IMR-90 (cell line): ENCODE results near the gene RASL11B. TPM values are rescaled to one million over a fixed set of nuclear protein-coding genes. Genes with fewer than 3 reads are reported as not detected.

ENCODE experiments used
- ATAC-seq: fragments of 200-7000 bp; cut with Tn5 transposase; 2 replicates; pipeline ENCODE4 v1.9.1; 2020; ENCODE audit warnings: low read depth, mild to moderate bottlenecking, moderate library complexity
- BruUV-seq: library from RNA; stranded (reverse); fragments of 400-500 nt; replicated peaks from 2 replicates; lab custom pipeline; 2021; lab: Mats Ljungman, UMichigan
- CTCF ChIA-PET: fragments of 300-600 bp; formaldehyde crosslinking; extraction: SDS; loops from one replicate; lab custom pipeline; 2021; ENCODE audit warnings: antibody characterized with exemption; lab: Yijun Ruan, JAX
- POLR2A ChIA-PET: fragments of 300-600 bp; sonication (Branson Sonifier 250); formaldehyde crosslinking; loops from one replicate; lab custom pipeline; 2022; ENCODE audit warnings: antibody characterized with exemption; ENCODE audit not compliant: unreplicated experiment; lab: Charles Lee
- DNase-seq: peaks from one replicate; pipeline ENCODE4 v3.0.0; 2013
- H2AFZ ChIP-seq: replicated peaks from 2 replicates; pipeline ENCODE3; 2013; ENCODE audit warnings: low read length, mild to moderate bottlenecking; ENCODE audit not compliant: poor library complexity
- H2AK5ac ChIP-seq: 2 replicates; pipeline ENCODE4 v1.6.1; 2013; ENCODE audit warnings: low read depth, low read length, inconsistent platforms
- H2AK9ac ChIP-seq: replicated peaks from 2 replicates; pipeline ENCODE3; 2013; ENCODE audit warnings: mild to moderate bottlenecking, low read depth, low read length, moderate library complexity; ENCODE audit not compliant: poor library complexity
- H2BK120ac ChIP-seq: 2 replicates; pipeline ENCODE4 v1.6.1; 2013; ENCODE audit warnings: low read depth, low read length, inconsistent platforms
- H2BK15ac ChIP-seq: 3 replicates; pipeline ENCODE4 v1.6.1; 2013; ENCODE audit warnings: low read depth, low read length, inconsistent platforms
- H2BK20ac ChIP-seq: 2 replicates; pipeline ENCODE4 v1.6.1; 2013; ENCODE audit warnings: low read depth, mild to moderate bottlenecking, inconsistent platforms, low read length, moderate library complexity
- H2BK5ac ChIP-seq: 2 replicates; pipeline ENCODE4 v1.6.1; 2013; ENCODE audit warnings: mild to moderate bottlenecking, low read depth, low read length, inconsistent platforms; ENCODE audit not compliant: poor library complexity, severe bottlenecking
- H3K14ac ChIP-seq: replicated peaks from 2 replicates; pipeline ENCODE4 v1.6.1; 2013; ENCODE audit warnings: low read depth, low read length, inconsistent platforms
- H3K18ac ChIP-seq: 2 replicates; pipeline ENCODE4 v1.6.1; 2013; ENCODE audit warnings: low read depth, low read length, control low read depth
- H3K23ac ChIP-seq: 2 replicates; pipeline ENCODE4 v1.6.1; 2013; ENCODE audit warnings: low read depth, low read length, inconsistent platforms
- H3K27ac ChIP-seq: 2 replicates; pipeline ENCODE4 v1.5.1; 2013; ENCODE audit warnings: mild to moderate bottlenecking, control low read depth, low read length; ENCODE audit not compliant: insufficient read depth
- H3K27me3 ChIP-seq: 2 replicates; pipeline ENCODE4 v1.6.1; 2013; ENCODE audit warnings: low read length; ENCODE audit not compliant: control insufficient read depth, insufficient read depth
- H3K36me3 ChIP-seq: 2 replicates; pipeline ENCODE4 v1.6.1; 2013; ENCODE audit warnings: low read length, mixed read lengths; ENCODE audit not compliant: control insufficient read depth, insufficient read depth
- H3K4ac ChIP-seq: 2 replicates; pipeline ENCODE4 v1.6.1; 2013; ENCODE audit warnings: low read depth, low read length, inconsistent platforms
- H3K4me1 ChIP-seq: 2 replicates; pipeline ENCODE4 v1.6.1; 2013; ENCODE audit warnings: low read length, mixed read lengths; ENCODE audit not compliant: control insufficient read depth, insufficient read depth
- H3K4me2 ChIP-seq: 2 replicates; pipeline ENCODE4 v1.6.1; 2013; ENCODE audit warnings: low read depth, mild to moderate bottlenecking, control low read depth, low read length, moderate library complexity
- H3K4me3 ChIP-seq: 2 replicates; pipeline ENCODE4 v1.5.1; 2013; ENCODE audit warnings: low read depth, mild to moderate bottlenecking, control low read depth, low read length, moderate library complexity; ENCODE audit not compliant: insufficient read depth
- H3K56ac ChIP-seq: 2 replicates; pipeline ENCODE4 v1.6.1; 2013; ENCODE audit warnings: low read length, inconsistent platforms; ENCODE audit not compliant: insufficient read depth; ENCODE audit errors: extremely low read depth
- H3K79me1 ChIP-seq, 2 experiments: 2 replicates each; pipeline ENCODE4 v1.6.1; 2013; ENCODE audit warnings: low read length in 2 of 2, inconsistent platforms in 1 of 2, low read depth in 1 of 2
- H3K9ac ChIP-seq: 2 replicates; pipeline ENCODE4 v1.6.1; 2013; ENCODE audit warnings: low read depth, low read length, control low read depth
- H3K9me1 ChIP-seq: 2 replicates; pipeline ENCODE4 v1.6.1; 2013; ENCODE audit warnings: low read length, inconsistent platforms; ENCODE audit not compliant: insufficient read depth
- H3K9me3 ChIP-seq: 2 replicates; pipeline ENCODE4 v1.6.1; 2013; ENCODE audit warnings: low read length; ENCODE audit not compliant: control insufficient read depth, insufficient read depth
- H4K20me1 ChIP-seq: 2 replicates; pipeline ENCODE4 v1.6.1; 2013; ENCODE audit warnings: low read length, inconsistent platforms; ENCODE audit not compliant: insufficient read depth
- H4K5ac ChIP-seq: 2 replicates; pipeline ENCODE4 v1.6.1; 2013; ENCODE audit warnings: mild to moderate bottlenecking, low read depth, low read length, control low read depth
- H4K8ac ChIP-seq, 2 experiments: 2 replicates each; pipeline ENCODE4 v1.6.1; 2013; ENCODE audit warnings: low read depth in 2 of 2, low read length in 2 of 2, control low read depth in 1 of 2, inconsistent platforms in 1 of 2
- H4K91ac ChIP-seq: 2 replicates; pipeline ENCODE4 v1.6.1; 2013; ENCODE audit warnings: low read depth, low read length, inconsistent platforms; ENCODE audit not compliant: insufficient read depth
- BHLHE40 ChIP-seq: fragments of 150-350 bp; IDR thresholded peaks from 2 replicates; pipeline ENCODE4 v1.6.1; 2016; ENCODE audit warnings: mild to moderate bottlenecking, low read depth, low read length
- CEBPB ChIP-seq: IDR thresholded peaks from 2 replicates; pipeline ENCODE4 v1.6.1; 2012; ENCODE audit warnings: low read depth, low read length, improper control_type of control experiment
- CHD1 ChIP-seq: IDR thresholded peaks from 2 replicates; pipeline ENCODE4 v1.6.1; 2012; ENCODE audit warnings: low read depth, low read length, improper control_type of control experiment
- CTCF ChIP-seq: conservative IDR thresholded peaks from 2 replicates; pipeline ENCODE4 v1.5.1; 2012; ENCODE audit warnings: mild to moderate bottlenecking, low read depth, low read length, improper control_type of control experiment
- ELK1 ChIP-seq: fragments of 150-350 bp; IDR thresholded peaks from 2 replicates; pipeline ENCODE4 v1.6.1; 2016; ENCODE audit warnings: low read depth, mild to moderate bottlenecking, low read length, moderate library complexity, borderline replicate concordance
- FOS ChIP-seq: fragments of 150-350 bp; IDR thresholded peaks from 2 replicates; pipeline ENCODE4 v1.6.1; 2016; ENCODE audit warnings: low read depth, low read length
- MAFK ChIP-seq: IDR thresholded peaks from 2 replicates; pipeline ENCODE4 v1.6.1; 2012; ENCODE audit warnings: low read depth, low read length, improper control_type of control experiment
- MAZ ChIP-seq: IDR thresholded peaks from 2 replicates; pipeline ENCODE4 v1.6.1; 2012; ENCODE audit warnings: low read depth, mild to moderate bottlenecking, low read length, improper control_type of control experiment, moderate library complexity, borderline replicate concordance
- MXI1 ChIP-seq: IDR thresholded peaks from 2 replicates; pipeline ENCODE4 v1.6.1; 2012; ENCODE audit warnings: low read depth, mild to moderate bottlenecking, low read length, moderate library complexity, borderline replicate concordance
- NFE2L2 ChIP-seq: fragments of 150-350 bp; IDR thresholded peaks from 2 replicates; pipeline ENCODE4 v1.6.1; 2016; ENCODE audit warnings: low read depth, mild to moderate bottlenecking, low read length
- POLR2A ChIP-seq: IDR thresholded peaks from 2 replicates; pipeline ENCODE4 v1.6.1; 2012; ENCODE audit warnings: mild to moderate bottlenecking, low read depth, low read length
- RAD21 ChIP-seq: IDR thresholded peaks from 2 replicates; pipeline ENCODE4 v1.6.1; 2012; ENCODE audit warnings: low read length, improper control_type of control experiment
- RCOR1 ChIP-seq: IDR thresholded peaks from 2 replicates; pipeline ENCODE4 v1.6.1; 2012; ENCODE audit warnings: mild to moderate bottlenecking, low read length, improper control_type of control experiment; ENCODE audit not compliant: insufficient replicate concordance
- RFX5 ChIP-seq: IDR thresholded peaks from 2 replicates; pipeline ENCODE4 v1.8.0; 2012; ENCODE audit warnings: low read depth, mild to moderate bottlenecking, low read length, moderate library complexity
- USF2 ChIP-seq: fragments of 150-350 bp; IDR thresholded peaks from 2 replicates; pipeline ENCODE4 v1.6.1; 2017; ENCODE audit warnings: mild to moderate bottlenecking, antibody characterized with exemption, low read length, low read depth
- WGBS, 2 experiments: methylation state at CpG; one replicate each; pipeline versions ENCODE4 v1.1.5 to v1.1.7; 2013; ENCODE audit warnings: missing lambda C conversion rate in 2 of 2; ENCODE audit not compliant: insufficient read length in 1 of 2; ENCODE audit errors: extremely low coverage in 2 of 2; 5-methylcytosine and 5-hydroxymethylcytosine counted together
- dilution Hi-C: fragments of 300-500 bp; cut with HindIII; formaldehyde crosslinking; loops from one replicate; pipeline ENCODE4 v1.14.3; 2018; ENCODE audit warnings: low sequenced_read_pairs; ENCODE audit not compliant: unreplicated experiment
- in situ Hi-C: fragments of 300-500 bp; cut with MboI; formaldehyde crosslinking; loops from 3 replicates; pipeline ENCODE4 v1.14.3; 2019; ENCODE audit warnings: low sequenced_read_pairs, inconsistent platforms, mixed read lengths
- intact Hi-C: fragments of 100-400 bp; cut with micrococcal nuclease; formaldehyde crosslinking; loops from 2 replicates; pipeline ENCODE4 v1.10.0; 2022
- polyA plus RNA-seq, 3 experiments: library from polyadenylated mRNA; depleted of rRNA; stranded (reverse); fragments of >200 nt; gene quantifications; 2 replicates each; pipeline ENCODE4 v1.2.3, GENCODE V29; 2012; ENCODE audit warnings: low replicate concordance in 1 of 3
- total RNA-seq: library from RNA; depleted of rRNA; stranded (reverse); fragments of >200 nt; gene quantifications from 2 replicates; pipeline ENCODE4 v1.2.3, GENCODE V29; 2012

The RASL11B gene
- total and polyA plus RNA-seq, 2 of the 4 experiments (the other 2 are of a cell fraction): 0.18 to 0.31 TPM

GRCh38 chr4:52869196-52869595, 7.1 kb downstream of the RASL11B start:
- Histone ChIP-seq H2AK5ac (no peak overlapping the region), H3K14ac (no peak overlapping the region), H4K91ac (peak overlapping the region; percentile 12; the same call in 1 of the 2 replicates), H3K9me1 (peaks cover 7% of the 10 kb centered on the region; the same call in 1 of the 2 replicates), H2BK120ac (0 out of 2 replicates have a peak overlapping the region, but pooled peaks have one; percentile 48), H3K56ac (no peak overlapping the region), H3K27ac (no peak overlapping the region), H3K79me1 (no peaks in the 10 kb centered on the region), H3K36me3 (peaks cover 15% of the 10 kb centered on the region), H3K23ac (no peak overlapping the region), H2BK15ac (no peak overlapping the region), H2BK5ac (no peak overlapping the region), H2BK20ac (no peak overlapping the region), H3K27me3 (no peaks in the 10 kb centered on the region), H4K5ac (no peak overlapping the region), H2AFZ (peak overlapping the region; percentile 54), H3K18ac (no peak overlapping the region), H3K4me1 (peaks cover 9% of the 10 kb centered on the region; the same call in 1 of the 2 replicates), H3K9me3 (no peaks in the 10 kb centered on the region), H3K4me3 (no peak overlapping the region), H3K9ac (no peak overlapping the region), H4K8ac (no peak overlapping the region; a peak in 1 of 4 replicates), H3K4me2 (no peak overlapping the region), H3K4ac (no peak overlapping the region), H2AK9ac (no peak overlapping the region), H4K20me1 (no peaks in the 10 kb centered on the region)
- ATAC-seq (peak; percentile 71), DNase-seq (peak; percentile 36)
- intact Hi-C loops (loop anchor here (10.0 kb wide), 2 partner anchors 214 to 494 kb away; partner anchors contain the start of gene USP46), in situ Hi-C loops (no loop called here), dilution Hi-C loops (no loop called here)
- WGBS, 2 experiments: no CpG with 5 or more reads among the region's 12 CpGs
- BruUV-seq: no TSS peak
- ChIA-PET POLR2A (no interaction called here), CTCF (interaction anchor here (2.6 kb wide), 1 partner anchor 42 kb away, joined by 7 read pairs; no protein-coding TSS in a partner anchor)
- TF ChIP-seq BHLHE40 (no peak), CHD1 (no peak), RFX5 (no peak), MXI1 (no peak), MAZ (no peak), RCOR1 (no peak), POLR2A (no peak), USF2 (no peak), MAFK (no peak), NFE2L2 (no peak), RAD21 (no peak), ELK1 (no peak), FOS (no peak), CEBPB (no peak), CTCF (no peak)
